ENCODE measurements around the gene MDC1. TPM values are rescaled to one million over a fixed set of nuclear protein-coding genes. Genes with fewer than 3 reads are reported as not detected.
"Not testable (repeated sequence)": the region's sequence is repeated elsewhere in the genome, so short reads cannot be mapped to it uniquely, and the experiment has no call there.

MDC1 gene
- total RNA-seq, 1 donor from 2014 or later: 65.6 TPM

DNA sequence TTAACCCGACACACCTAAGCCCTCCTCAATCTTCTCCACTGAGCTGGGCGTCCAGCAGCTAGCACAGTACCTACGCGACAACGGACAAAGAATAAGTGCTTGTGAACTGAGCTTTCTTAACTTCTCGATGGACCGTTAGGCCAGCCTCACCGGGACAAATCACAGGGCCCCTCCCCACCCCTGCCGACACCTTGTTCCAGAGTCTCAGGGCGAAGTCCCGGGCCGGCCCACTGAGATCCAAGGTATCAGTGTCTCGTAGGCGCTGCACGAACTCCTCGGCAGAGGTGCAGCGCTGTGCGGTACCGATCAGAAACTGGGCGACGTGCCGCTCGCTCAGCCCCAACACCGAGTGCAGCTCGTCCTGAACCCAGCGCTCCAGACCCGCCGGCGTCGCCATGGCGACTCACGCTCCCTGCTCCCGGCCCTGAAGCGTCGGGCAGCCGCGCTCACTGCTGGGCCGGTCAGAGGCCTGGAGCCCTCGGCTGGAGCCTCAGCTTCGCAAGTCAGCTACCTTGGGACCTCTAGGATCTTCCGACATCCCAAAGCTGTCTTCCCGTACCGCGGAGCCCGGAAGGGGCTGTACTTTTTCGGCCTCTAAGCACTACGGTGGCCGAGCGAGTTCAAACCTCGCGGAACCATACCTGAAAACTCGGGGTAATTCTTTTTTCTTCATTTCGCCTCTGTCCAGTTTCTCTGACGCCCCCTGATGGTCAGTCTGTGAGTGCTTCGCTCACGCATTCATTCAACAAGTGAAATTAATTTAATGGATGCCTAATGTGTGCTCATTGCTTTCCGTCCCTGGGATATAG is 44.4 kb downstream of the MDC1 start, which contains the start of gene DHX16:
TSS of gene DHX16 (minus strand) at position 562 of the 809 bp plus-strand sequence. CDS start at position 397, 165 bp downstream.
- H3K4me3 Mint-ChIP-seq: peak within 1 kb of the TSS; percentile 91
- peaks cover 51% of the 10 kb centered on the region for H3K36me3 Mint-ChIP-seq (ENCODE audit: low read depth)
- H3K4me1 Mint-ChIP-seq: peaks cover 42% of the 10 kb centered on the region
- DNase-seq (peak; percentile 80), ATAC-seq (ENCODE audit: low read depth) (peak; percentile 88)
- peak within 1 kb of the TSS; percentile 84 for H3K27ac Mint-ChIP-seq
- intact Hi-C loops (cut with micrococcal nuclease): loop anchor here (1.0 to 10.0 kb wide), 9 partner anchors 10 to 218 kb away; partner anchors contain the start of genes ATAT1, C6orf136, GNL1 and MRPS18B
- CTCF ChIA-PET: interaction anchor here (0.7 to 15.7 kb wide), 11 partner anchors 9 to 191 kb away, joined by 3 to 576 read pairs (median 5); partner anchors contain the start of genes ATAT1 and TUBB
- TF ChIP-seq, protein P1, sequence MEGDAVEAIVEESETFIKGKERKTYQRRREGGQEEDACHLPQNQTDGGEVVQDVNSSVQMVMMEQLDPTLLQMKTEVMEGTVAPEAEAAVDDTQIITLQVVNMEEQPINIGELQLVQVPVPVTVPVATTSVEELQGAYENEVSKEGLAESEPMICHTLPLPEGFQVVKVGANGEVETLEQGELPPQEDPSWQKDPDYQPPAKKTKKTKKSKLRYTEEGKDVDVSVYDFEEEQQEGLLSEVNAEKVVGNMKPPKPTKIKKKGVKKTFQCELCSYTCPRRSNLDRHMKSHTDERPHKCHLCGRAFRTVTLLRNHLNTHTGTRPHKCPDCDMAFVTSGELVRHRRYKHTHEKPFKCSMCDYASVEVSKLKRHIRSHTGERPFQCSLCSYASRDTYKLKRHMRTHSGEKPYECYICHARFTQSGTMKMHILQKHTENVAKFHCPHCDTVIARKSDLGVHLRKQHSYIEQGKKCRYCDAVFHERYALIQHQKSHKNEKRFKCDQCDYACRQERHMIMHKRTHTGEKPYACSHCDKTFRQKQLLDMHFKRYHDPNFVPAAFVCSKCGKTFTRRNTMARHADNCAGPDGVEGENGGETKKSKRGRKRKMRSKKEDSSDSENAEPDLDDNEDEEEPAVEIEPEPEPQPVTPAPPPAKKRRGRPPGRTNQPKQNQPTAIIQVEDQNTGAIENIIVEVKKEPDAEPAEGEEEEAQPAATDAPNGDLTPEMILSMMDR (IDR thresholded peaks at IDR 0.05): peak; percentile 51
- H3K9me3 Mint-ChIP-seq: no peaks in the 10 kb centered on the region
- no peaks in the 10 kb centered on the region for H3K27me3 Mint-ChIP-seq
- POLR2A ChIA-PET: interaction anchor here (0.7 to 15.3 kb wide), 16 partner anchors 9 to 212 kb away, joined by 3 to 697 read pairs (median 3); partner anchors contain the start of genes ABCF1, DDR1, MDC1 and MRPS18B

DNA sequence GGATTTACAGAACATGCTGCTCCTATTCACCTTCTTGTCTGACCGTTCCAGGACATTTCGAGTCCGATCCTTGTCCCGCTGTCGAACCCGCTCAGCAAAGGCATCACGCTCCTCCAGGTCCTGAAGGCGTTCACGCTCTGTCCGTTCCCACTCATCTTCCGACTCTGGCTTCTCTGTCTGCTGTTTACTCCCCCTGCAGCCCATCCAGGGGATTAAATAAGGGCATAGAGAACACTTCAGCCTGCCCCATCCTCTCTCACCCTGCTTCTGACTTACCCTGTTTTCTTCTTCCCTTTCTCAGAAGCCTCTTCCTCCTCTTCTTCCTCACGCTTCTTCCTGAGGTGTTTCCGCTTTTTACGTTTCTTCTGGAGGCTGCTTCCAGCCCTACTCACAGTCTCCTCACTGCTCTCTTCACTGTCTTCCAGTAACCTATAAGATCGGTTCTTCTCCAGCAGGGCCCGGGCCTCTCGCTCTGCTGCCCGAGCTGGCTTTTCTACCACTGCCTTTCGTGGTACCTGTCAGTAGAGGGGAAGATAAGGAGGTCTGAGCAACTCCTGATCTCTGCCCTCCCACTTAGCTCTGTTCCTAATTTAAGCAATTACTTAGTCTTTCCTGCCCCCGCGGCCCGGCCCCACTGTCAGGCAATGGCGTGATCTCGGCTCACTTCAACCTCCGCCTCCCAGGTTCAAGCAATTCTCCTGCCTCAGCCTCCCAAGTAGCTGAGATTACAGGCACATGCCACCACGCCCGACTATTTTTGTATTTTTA is 46.1 kb downstream of the MDC1 start:
- POLR2A ChIA-PET: interaction anchor here (0.6 to 15.3 kb wide), 4 partner anchors 15 to 189 kb away, joined by 3 to 697 read pairs (median 6); partner anchors contain the start of genes MDC1 and TUBB
- intact Hi-C loops (cut with micrococcal nuclease): loop anchor here (10.0 kb wide), 1 partner anchor 216 kb away; no protein-coding TSS in a partner anchor
- peak overlapping the region; percentile 66 for H3K27ac Mint-ChIP-seq
- no peak for DNase-seq
- CTCF ChIA-PET: interaction anchor here (1.7 to 15.7 kb wide), 5 partner anchors 12 to 189 kb away, joined by 3 to 576 read pairs (median 8); partner anchors contain the start of gene TUBB
- peaks cover 49% of the 10 kb centered on the region for H3K36me3 Mint-ChIP-seq (ENCODE audit: low read depth)
- ATAC-seq (ENCODE audit: low read depth): no peak
- H3K9me3 Mint-ChIP-seq: no peaks in the 10 kb centered on the region
- no peaks in the 10 kb centered on the region for H3K27me3 Mint-ChIP-seq
- TF ChIP-seq, protein P1 (IDR thresholded peaks at IDR 0.05): no peak
- H3K4me1 Mint-ChIP-seq: peaks cover 39% of the 10 kb centered on the region
- peak overlapping the region; percentile 91 for H3K4me3 Mint-ChIP-seq

DNA sequence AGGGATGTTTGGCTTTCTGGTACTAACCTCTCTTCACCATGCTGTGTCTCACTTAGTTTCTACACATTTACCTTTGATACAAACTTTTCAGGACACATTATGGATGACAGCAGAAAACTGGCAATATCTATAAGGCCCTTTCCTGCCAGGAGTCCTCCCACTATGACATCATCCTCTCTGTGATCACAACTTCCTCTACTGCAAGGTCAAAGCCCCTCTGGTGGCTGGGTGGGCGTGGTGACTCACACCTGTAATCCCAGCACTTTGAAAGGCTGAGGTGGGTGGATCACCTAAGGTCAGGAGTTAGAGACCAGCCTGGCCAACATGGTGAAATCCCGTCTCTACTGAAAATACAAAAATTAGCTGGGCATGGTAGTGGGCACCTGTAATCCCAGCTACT is 50.8 kb downstream of the MDC1 start:
- H3K4me3 Mint-ChIP-seq, CTCF ChIA-PET: not testable (repeated sequence)
- POLR2A ChIA-PET: interaction anchor here (1.6 kb wide), 1 partner anchor 51 kb away, joined by 4 read pairs; the partner anchor contains the start of gene MDC1

DNA sequence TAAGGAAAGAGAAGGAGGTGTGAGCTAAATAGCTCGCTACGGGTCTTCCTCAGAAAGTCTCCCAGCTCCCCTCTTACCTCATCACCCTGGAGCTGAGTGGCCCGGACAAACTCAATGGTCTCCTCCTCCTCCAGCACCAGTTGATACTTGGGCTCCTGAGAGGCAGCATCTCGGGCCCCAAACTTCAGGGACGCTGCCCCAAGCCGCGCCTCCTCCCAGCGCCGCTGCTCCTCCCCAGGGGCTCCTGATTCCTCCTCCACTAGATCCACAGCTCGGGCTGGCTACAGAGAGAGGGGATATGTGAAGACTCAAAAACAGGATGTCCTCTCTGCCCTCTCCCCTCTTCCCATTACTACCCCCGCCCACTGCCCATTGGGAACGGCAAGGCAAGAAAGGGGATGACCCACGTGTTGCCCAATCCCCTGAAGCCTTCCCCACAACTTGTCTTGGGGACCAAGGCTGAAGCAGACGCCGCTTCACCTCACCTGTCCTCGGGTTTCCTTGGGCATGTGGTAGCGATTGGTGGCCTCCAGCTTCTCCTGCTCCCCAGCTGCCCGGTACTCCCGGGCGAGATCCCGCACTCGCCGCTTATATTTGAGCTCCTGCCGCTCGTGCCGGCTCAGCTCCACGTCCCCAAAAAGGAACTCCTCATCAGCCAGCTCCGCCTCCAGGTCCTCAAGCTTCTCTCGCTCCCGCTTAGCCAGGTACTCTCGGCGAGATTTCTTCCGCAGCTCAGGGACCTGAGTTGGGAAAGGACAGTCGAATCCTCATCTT is 51.9 kb downstream of the MDC1 start:
- Mint-ChIP-seq H3K9me3 (no peaks in the 10 kb centered on the region), H3K27ac (no peak overlapping the region), H3K27me3 (no peaks in the 10 kb centered on the region), H3K4me3 (no peak overlapping the region), H3K36me3 (ENCODE audit: low read depth) (peaks cover 73% of the 10 kb centered on the region), H3K4me1 (peaks cover 5% of the 10 kb centered on the region)
- ChIA-PET CTCF (interaction anchor here (0.9 kb wide), 1 partner anchor 56 kb away, joined by 3 read pairs; no protein-coding TSS in a partner anchor), POLR2A (interaction anchor here (0.6 to 1.6 kb wide), 3 partner anchors 52 to 242 kb away, joined by 3 to 6 read pairs (median 4); partner anchors contain the start of gene MDC1)
- DNase-seq (no peak), ATAC-seq (ENCODE audit: low read depth) (no peak)
- intact Hi-C loops (cut with micrococcal nuclease): no loop called here
- TF ChIP-seq, protein P1 (IDR thresholded peaks at IDR 0.05): no peak

More for the DNA sequence above, 50.8 kb downstream of the MDC1 start:
- intact Hi-C loops (cut with micrococcal nuclease); H3K9me3 Mint-ChIP-seq; H3K27me3 Mint-ChIP-seq; ATAC-seq (ENCODE audit: low read depth); DNase-seq: not testable (repeated sequence)
- H3K4me1 Mint-ChIP-seq: peaks cover 16% of the 10 kb centered on the region
- H3K27ac Mint-ChIP-seq: peak overlapping the region; percentile 1
- peaks cover 80% of the 10 kb centered on the region for H3K36me3 Mint-ChIP-seq (ENCODE audit: low read depth)

DNA sequence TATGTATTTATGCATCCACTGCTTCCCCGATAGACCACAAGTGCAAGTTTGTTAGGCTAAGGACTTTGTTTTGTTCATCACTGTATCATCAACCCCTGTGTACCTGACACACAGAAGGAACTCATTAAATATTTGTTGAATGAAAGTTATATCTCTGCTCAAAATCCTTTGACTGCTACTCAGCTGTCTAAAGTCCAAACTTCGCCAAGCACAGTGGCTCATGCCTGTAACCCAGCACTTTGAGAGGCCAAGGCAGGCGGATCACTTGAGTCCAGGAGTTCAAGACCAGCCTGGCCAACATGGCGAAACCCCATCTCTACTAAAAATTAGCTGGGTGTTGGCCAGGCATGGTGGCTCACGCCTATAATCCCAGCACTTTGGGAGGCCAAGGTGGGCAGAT is 59.2 kb downstream of the MDC1 start:
- CTCF ChIA-PET; intact Hi-C loops (cut with micrococcal nuclease); DNase-seq; H3K4me3 Mint-ChIP-seq; H3K27me3 Mint-ChIP-seq; ATAC-seq (ENCODE audit: low read depth); H3K27ac Mint-ChIP-seq; H3K9me3 Mint-ChIP-seq; POLR2A ChIA-PET; H3K4me1 Mint-ChIP-seq: not testable (repeated sequence)
- peaks cover 80% of the 10 kb centered on the region for H3K36me3 Mint-ChIP-seq (ENCODE audit: low read depth)
